Muscle of back (tissue), 13 donors: Measurements from ENCODE around the gene RGS1. TPM values are rescaled to one million over a fixed set of nuclear protein-coding genes. Genes with fewer than 3 reads are reported as not detected.
A peak's percentile ranks its signal among the peaks of the same experiment; 100 is the strongest.

Source experiments
- DNase-seq, 3 donors: peaks; one replicate each; pipeline versions ENCODE4 v3.0.0 to v3.0.0-alpha.2; 2013
- long read RNA-seq, 9 donors: transcript quantifications; one replicate each; lab custom pipeline, GENCODE V29; 2026
- polyA plus RNA-seq, 10 donors: library from polyadenylated mRNA; unstranded; fragments of 120-200 nt; gene quantifications; one replicate each; pipeline ENCODE4 v1.2.1, GENCODE V29; 2013; ENCODE audit not compliant: insufficient read length in 10 of 10

The RGS1 gene, protein sequence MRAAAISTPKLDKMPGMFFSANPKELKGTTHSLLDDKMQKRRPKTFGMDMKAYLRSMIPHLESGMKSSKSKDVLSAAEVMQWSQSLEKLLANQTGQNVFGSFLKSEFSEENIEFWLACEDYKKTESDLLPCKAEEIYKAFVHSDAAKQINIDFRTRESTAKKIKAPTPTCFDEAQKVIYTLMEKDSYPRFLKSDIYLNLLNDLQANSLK
- polyA plus RNA-seq = 1 to 10 TPM; 1.1 to 8.2 (median 3.5) TPM
- long read RNA-seq, donor 1, partial matches to known transcripts = 0 of 1 reads
- long read RNA-seq, donor 1, other reads (novel, unspliced or antisense) = 0 of 1 reads
- long read RNA-seq, donor 2, partial matches to known transcripts = 0 of 1 reads
- long read RNA-seq, donor 2, other reads (novel, unspliced or antisense) = 0 of 1 reads
- long read RNA-seq, donor 3 = 0 reads
- long read RNA-seq, donor 4 = 0 reads
- long read RNA-seq, donor 5 = 0 reads
- long read RNA-seq, donor 6, partial matches to known transcripts = 0 of 2 reads
- long read RNA-seq, donor 6, other reads (novel, unspliced or antisense) = 0 of 2 reads
- long read RNA-seq, donor 7, partial matches to known transcripts = 0 of 1 reads
- long read RNA-seq, donor 7, other reads (novel, unspliced or antisense) = 0 of 1 reads
- long read RNA-seq, donor 8 = 0 reads
- long read RNA-seq, donor 9 = 0 reads

- peak in 1 of 3 donors; percentile 24 for DNase-seq
Measured at GRCh38 chr1:192575499-192576189, at the start of gene RGS1. Gene RGS1 (plus strand): TSS chr1:192575773. CDS start chr1:192575793, 20 bp downstream.

DNA sequence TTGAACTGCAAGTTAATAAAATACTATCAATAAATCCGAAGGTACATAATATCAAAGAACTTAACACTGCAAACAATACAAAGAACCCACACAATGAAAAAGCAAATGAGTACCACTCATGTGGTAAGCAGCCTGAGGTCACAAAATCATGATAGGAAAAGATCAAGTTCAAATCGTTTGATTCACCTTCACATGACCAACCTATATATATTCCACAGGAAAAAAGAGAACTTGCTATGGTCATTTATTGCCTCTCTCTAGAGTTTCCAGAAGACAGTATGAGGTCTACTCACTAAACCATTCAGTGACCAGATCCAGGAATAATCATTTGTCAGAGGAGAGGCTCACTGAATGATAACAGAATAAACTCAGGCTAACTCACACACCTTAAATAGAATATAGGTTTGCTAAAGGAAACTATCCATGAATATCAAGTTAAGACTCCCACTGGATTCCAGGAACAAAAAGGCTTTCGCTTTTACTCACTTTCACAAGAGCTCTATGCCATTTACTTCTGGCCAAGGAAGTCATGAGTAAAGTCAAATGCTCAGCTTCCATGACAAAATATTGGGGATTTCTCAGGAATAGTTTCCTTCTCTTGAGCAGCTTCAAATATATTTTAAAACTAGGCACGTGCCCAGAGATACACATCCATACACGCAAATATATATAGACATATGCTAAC lies 48.3 kb upstream of the RGS1 start:
- no peak for DNase-seq

DNA sequence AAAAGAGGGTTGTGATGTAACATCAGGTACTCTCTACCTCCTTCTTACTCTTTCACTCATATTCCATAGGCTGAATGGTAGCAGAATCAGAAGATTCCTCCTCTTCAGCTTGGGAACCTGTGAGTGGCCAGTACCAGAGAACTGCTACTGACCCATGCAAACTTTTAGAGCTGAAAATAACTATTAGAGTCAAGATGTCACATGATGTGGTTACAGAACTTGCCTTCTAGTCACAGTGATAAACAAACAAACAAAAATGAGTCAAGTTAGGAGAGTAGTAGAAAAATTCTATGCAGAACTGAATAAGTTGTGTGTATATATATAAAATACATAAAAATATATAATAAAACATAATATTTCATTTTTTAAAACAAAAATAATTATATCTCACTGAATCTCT lies 47.6 kb upstream of the RGS1 start:
- DNase-seq = no peak

GRCh38 chr1:192529031-192529755 lies 46.4 kb upstream of the RGS1 start:
- DNase-seq = no peak

DNA sequence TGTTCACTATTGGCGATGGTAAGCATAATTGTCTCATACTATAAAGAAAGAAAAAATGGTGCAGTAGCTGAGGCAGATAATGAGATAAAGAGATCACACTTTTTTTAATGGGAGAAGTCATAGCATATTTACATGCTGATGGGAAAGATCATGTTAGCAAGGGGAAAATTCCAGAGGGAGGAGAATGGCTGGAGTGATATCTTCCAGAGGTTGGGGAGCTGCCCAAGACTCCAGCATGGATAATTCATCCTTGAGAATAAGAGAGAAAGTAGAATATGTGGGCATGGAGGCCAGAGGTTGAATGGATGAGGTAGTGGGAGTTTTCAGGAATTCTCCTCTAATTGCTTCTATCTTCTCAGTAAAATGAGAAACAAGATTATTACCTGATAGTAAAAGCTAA lies 45.8 kb upstream of the RGS1 start:
- no peak for DNase-seq

GRCh38 chr1:192530254-192530653 lies 45.3 kb upstream of the RGS1 start:
- peak in 1 of 3 donors; percentile 33 for DNase-seq

- DNase-seq = peak in 1 of 3 donors; percentile 67
Measured at GRCh38 chr1:192531037-192531703, 44.4 kb upstream of the RGS1 start.

GRCh38 chr1:192534666-192535065 lies 40.9 kb upstream of the RGS1 start:
- no peak for DNase-seq

- no peak for DNase-seq
Measured at GRCh38 chr1:192535916-192536664, 39.5 kb upstream of the RGS1 start.

GRCh38 chr1:192538407-192539296 lies 36.9 kb upstream of the RGS1 start:
- peak; percentile 52 to 84 (median 66) for DNase-seq

GRCh38 chr1:192539297-192540092 lies 36.1 kb upstream of the RGS1 start:
- DNase-seq = peak; percentile 88 to 97 (median 94)

GRCh38 chr1:192543445-192543844 lies 32.1 kb upstream of the RGS1 start:
- DNase-seq = no peak

DNA sequence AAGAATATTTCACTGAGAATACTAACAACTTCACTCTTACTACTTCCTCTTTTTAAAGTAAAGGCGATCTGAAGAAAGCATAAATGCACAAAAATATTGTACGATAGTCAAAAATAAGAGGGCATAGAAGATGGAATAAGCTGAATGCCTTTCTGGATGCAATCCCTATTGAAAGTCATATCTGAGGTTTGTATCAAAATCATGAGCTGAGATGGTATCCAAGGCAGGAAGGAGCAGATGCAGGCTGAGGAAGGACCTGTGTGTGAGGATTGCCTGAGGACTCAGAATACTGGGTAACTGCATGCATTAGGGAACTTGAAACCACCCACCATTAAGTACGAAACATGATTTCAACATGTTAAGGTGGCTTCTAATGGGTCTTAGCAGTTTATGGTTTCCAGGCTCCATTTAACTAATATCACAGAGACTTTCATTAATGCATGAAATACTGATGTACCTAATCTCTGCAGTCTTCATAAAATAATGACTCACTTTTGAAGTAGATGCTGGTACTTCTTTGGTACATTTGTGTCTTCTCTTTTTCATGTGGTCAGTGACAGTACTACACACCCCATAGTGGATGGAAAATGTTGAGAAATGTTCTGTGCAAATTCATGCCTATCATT lies 29.6 kb upstream of the RGS1 start:
- DNase-seq = peak in 1 of 3 donors; percentile 26

DNA sequence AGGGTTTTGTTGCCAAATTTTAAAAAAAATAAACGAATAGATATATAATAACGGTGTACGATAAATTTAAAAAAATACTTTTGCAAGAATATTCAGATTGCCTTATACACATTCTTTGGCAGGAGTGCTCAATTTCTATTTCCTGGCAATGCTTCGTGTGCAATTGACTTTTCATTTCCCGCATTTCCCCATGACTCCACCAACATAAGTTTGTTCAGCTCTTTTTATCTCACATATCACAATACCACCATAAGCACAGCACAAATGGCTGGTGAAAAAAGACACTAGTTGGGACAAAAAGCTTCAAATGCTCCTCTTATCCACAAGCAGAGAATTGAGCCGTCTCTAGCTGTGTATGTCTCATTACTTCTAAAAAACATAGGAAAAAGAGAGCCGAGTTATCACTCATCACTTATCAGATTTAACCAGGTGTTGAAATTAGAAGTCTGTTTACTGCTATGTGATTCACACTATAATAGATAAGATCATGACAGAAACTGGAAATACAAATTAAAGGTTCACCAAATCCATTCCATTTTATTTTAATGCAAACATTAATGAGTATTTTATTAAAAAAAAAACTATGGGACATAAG lies 28.9 kb upstream of the RGS1 start:
- peak in 1 of 3 donors; percentile 53 for DNase-seq

- peak in 2 of 3 donors; percentile 40 to 50 for DNase-seq
Measured at GRCh38 chr1:192547501-192547900, 28.1 kb upstream of the RGS1 start.

DNA sequence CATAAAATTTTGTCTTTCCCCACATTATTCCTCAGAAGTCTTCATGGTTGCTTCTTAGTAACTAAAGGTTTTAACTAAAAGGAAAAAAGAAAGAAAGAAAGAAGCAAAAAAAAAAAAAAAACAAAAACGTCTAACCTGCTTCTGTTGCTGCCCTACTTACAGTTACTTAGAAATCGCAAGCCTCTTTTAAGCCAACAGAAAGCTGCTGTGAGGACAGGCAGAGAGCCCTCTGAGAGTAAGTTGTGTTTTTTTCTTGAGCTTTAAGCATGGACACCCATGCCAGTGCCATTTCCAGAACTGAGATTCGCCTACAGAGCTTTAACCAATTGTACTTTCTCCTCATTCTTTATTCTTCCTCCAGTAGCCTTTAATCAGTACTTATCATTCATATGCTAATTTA lies 25.6 kb upstream of the RGS1 start:
- DNase-seq = no peak
